Hepatocyte (in vitro differentiated cells): Measurements from ENCODE around the gene CRHR2.

Experiments
- EZH2 ChIP-seq: fragments of 200-600 bp; sonication (generic); IDR thresholded peaks from 2 replicates; pipeline ENCODE4 v1.6.1; 2016; ENCODE audit warnings: antibody characterized with exemption, mild to moderate bottlenecking, borderline replicate concordance
- TF ChIP-seq, protein P1 (sequence below): fragments of 200-600 bp; sonication (generic); IDR thresholded peaks from 2 replicates; pipeline ENCODE4 v1.5.1; 2016; ENCODE audit warnings: antibody characterized with exemption, mild to moderate bottlenecking; ENCODE audit not compliant: poor library complexity

GRCh38 chr7:30656006-30656957 is 26.0 kb downstream of the CRHR2 start:
- TF ChIP-seq EZH2, result no peak
- TF ChIP-seq, protein P1, sequence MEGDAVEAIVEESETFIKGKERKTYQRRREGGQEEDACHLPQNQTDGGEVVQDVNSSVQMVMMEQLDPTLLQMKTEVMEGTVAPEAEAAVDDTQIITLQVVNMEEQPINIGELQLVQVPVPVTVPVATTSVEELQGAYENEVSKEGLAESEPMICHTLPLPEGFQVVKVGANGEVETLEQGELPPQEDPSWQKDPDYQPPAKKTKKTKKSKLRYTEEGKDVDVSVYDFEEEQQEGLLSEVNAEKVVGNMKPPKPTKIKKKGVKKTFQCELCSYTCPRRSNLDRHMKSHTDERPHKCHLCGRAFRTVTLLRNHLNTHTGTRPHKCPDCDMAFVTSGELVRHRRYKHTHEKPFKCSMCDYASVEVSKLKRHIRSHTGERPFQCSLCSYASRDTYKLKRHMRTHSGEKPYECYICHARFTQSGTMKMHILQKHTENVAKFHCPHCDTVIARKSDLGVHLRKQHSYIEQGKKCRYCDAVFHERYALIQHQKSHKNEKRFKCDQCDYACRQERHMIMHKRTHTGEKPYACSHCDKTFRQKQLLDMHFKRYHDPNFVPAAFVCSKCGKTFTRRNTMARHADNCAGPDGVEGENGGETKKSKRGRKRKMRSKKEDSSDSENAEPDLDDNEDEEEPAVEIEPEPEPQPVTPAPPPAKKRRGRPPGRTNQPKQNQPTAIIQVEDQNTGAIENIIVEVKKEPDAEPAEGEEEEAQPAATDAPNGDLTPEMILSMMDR, result no peak
